ENCODE results near the gene TNFSF8. TPM values are rescaled to one million over a fixed set of nuclear protein-coding genes. Genes with fewer than 3 reads are reported as not detected.
A peak's percentile ranks its signal among the peaks of the same experiment; 100 is the strongest.

The TNFSF8 gene
- total RNA-seq, 1 donor from 2014 or later, result 1.0 TPM

GRCh38 chr9:114905170-114905940, 25.0 kb downstream of the TNFSF8 start:
- H3K4me1 Mint-ChIP-seq, result peaks cover 51% of the 10 kb centered on the region
- no peaks in the 10 kb centered on the region for H3K27me3 Mint-ChIP-seq
- H3K9me3 Mint-ChIP-seq, result no peaks in the 10 kb centered on the region
- intact Hi-C loops (cut with micrococcal nuclease), result loop anchor here (5.0 kb wide), 2 partner anchors 498 to 617 kb away; no protein-coding TSS in a partner anchor
- POLR2A ChIA-PET, result no interaction called here
- no peak for DNase-seq
- no peaks in the 10 kb centered on the region for H3K36me3 Mint-ChIP-seq (ENCODE audit: low read depth)
- ATAC-seq (ENCODE audit: low read depth), result no peak
- CTCF ChIA-PET, result interaction anchor here (0.8 to 2.4 kb wide), 6 partner anchors 9 to 167 kb away, joined by 3 to 44 read pairs (median 5); no protein-coding TSS in a partner anchor
- H3K27ac Mint-ChIP-seq, result no peak overlapping the region
- H3K4me3 Mint-ChIP-seq, result no peak overlapping the region
- no peak for TF ChIP-seq CTCF (IDR thresholded peaks at IDR 0.05)

GRCh38 chr9:114902786-114903524, 27.4 kb downstream of the TNFSF8 start:
- DNase-seq, result no peak
- peak; percentile 41 for ATAC-seq (ENCODE audit: low read depth)
- H3K9me3 Mint-ChIP-seq, result no peaks in the 10 kb centered on the region
- CTCF ChIA-PET, result no interaction called here
- no peak overlapping the region for H3K4me3 Mint-ChIP-seq
- POLR2A ChIA-PET, result no interaction called here
- H3K27me3 Mint-ChIP-seq, result no peaks in the 10 kb centered on the region
- H3K27ac Mint-ChIP-seq, result peak overlapping the region; percentile 41
- intact Hi-C loops (cut with micrococcal nuclease), result no loop called here
- TF ChIP-seq CTCF (IDR thresholded peaks at IDR 0.05), result no peak
- H3K4me1 Mint-ChIP-seq, result peaks cover 28% of the 10 kb centered on the region
- no peaks in the 10 kb centered on the region for H3K36me3 Mint-ChIP-seq (ENCODE audit: low read depth)

GRCh38 chr9:114900942-114901802, 29.2 kb downstream of the TNFSF8 start:
- H3K27ac Mint-ChIP-seq, result no peak overlapping the region
- TF ChIP-seq CTCF (IDR thresholded peaks at IDR 0.05), result no peak
- H3K4me3 Mint-ChIP-seq, result no peak overlapping the region
- no peak for ATAC-seq (ENCODE audit: low read depth)
- DNase-seq, result no peak
- H3K9me3 Mint-ChIP-seq, result no peaks in the 10 kb centered on the region
- intact Hi-C loops (cut with micrococcal nuclease), result no loop called here
- H3K36me3 Mint-ChIP-seq (ENCODE audit: low read depth), result no peaks in the 10 kb centered on the region
- H3K4me1 Mint-ChIP-seq, result peaks cover 15% of the 10 kb centered on the region
- ChIA-PET CTCF (interaction anchor here (1.1 kb wide), 1 partner anchor 28 kb away, joined by 4 read pairs; no protein-coding TSS in a partner anchor), POLR2A (interaction anchor here (1.5 kb wide), 1 partner anchor 28 kb away, joined by 5 read pairs; no protein-coding TSS in a partner anchor)
- no peaks in the 10 kb centered on the region for H3K27me3 Mint-ChIP-seq

- ATAC-seq (ENCODE audit: low read depth) (no peak), DNase-seq (no peak)
- Mint-ChIP-seq H3K27ac (no peak overlapping the region), H3K4me1 (peaks cover 27% of the 10 kb centered on the region), H3K4me3 (no peak overlapping the region), H3K27me3 (no peaks in the 10 kb centered on the region), H3K36me3 (ENCODE audit: low read depth) (no peaks in the 10 kb centered on the region), H3K9me3 (no peaks in the 10 kb centered on the region)
- ChIA-PET POLR2A (interaction anchor here (0.5 to 2.5 kb wide), 3 partner anchors 10 to 301 kb away, joined by 4 to 8 read pairs (median 5); no protein-coding TSS in a partner anchor), CTCF (interaction anchor here (0.9 to 2.8 kb wide), 3 partner anchors 10 to 112 kb away, joined by 3 to 14 read pairs (median 4); no protein-coding TSS in a partner anchor)
- TF ChIP-seq CTCF (IDR thresholded peaks at IDR 0.05), result no peak
- intact Hi-C loops (cut with micrococcal nuclease), result loop anchor here (1.0 to 10.0 kb wide), 3 partner anchors 11 to 505 kb away; no protein-coding TSS in a partner anchor
Observed at GRCh38 chr9:114899995-114900394, 30.4 kb downstream of the TNFSF8 start.

All from activated B cell treated with CpG ODN at 0.5 μM for 24 hours (primary cell).